Dermis blood vessel endothelial cell (primary cell): ENCODE data around the gene TRIO. TPM values are rescaled to one million over a fixed set of nuclear protein-coding genes. Genes with fewer than 3 reads are reported as not detected.

ENCODE experiments used
- DNase-seq: peaks from one replicate; pipeline ENCODE4 v3.0.0; 2010
- total RNA-seq: library from RNA; depleted of rRNA; stranded (reverse); fragments of >200 nt; gene quantifications from 2 replicates; pipeline ENCODE4 v1.2.3, GENCODE V29; 2014

Gene TRIO
- total RNA-seq, 1 donor from 2014 or later, result 190 TPM

- DNase-seq, result no peak
Observed at GRCh38 chr5:14123974-14124482, 19.1 kb upstream of the TRIO start.

- no peak for DNase-seq
Observed at GRCh38 chr5:14125262-14125661, 17.9 kb upstream of the TRIO start.

- no peak for DNase-seq
Observed at GRCh38 chr5:14127587-14127986, 15.6 kb upstream of the TRIO start.

- no peak for DNase-seq
Observed at GRCh38 chr5:14128079-14128478, 15.1 kb upstream of the TRIO start.

GRCh38 chr5:14129123-14129522 is 14.0 kb upstream of the TRIO start:
- DNase-seq, result no peak

GRCh38 chr5:14131855-14132503 is 11.2 kb upstream of the TRIO start:
- DNase-seq, result no peak

- no peak for DNase-seq
Observed at GRCh38 chr5:14133394-14133793, 9.7 kb upstream of the TRIO start.

GRCh38 chr5:14134083-14134482 is 9.1 kb upstream of the TRIO start:
- no peak for DNase-seq

GRCh38 chr5:14134771-14135170 is 8.4 kb upstream of the TRIO start:
- DNase-seq, result no peak

GRCh38 chr5:14135621-14136020 is 7.5 kb upstream of the TRIO start:
- no peak for DNase-seq

- DNase-seq, result no peak
Observed at GRCh38 chr5:14136228-14136627, 6.9 kb upstream of the TRIO start.

GRCh38 chr5:14138608-14139540 is 4.3 kb upstream of the TRIO start:
- no peak for DNase-seq

GRCh38 chr5:14141764-14142163 is 1.4 kb upstream of the TRIO start:
- no peak for DNase-seq

GRCh38 chr5:14142202-14142826 is 828 bp upstream of the TRIO start:
- DNase-seq, result peak; percentile 43

- DNase-seq, result no peak
Observed at GRCh38 chr5:14143546-14143840, 351 bp downstream of the TRIO start.

GRCh38 chr5:14143841-14144585 is 871 bp downstream of the TRIO start:
- peak; percentile 51 for DNase-seq

- peak; percentile 78 for DNase-seq
Observed at GRCh38 chr5:14144586-14145434, 1.7 kb downstream of the TRIO start.

- DNase-seq, result no peak
Observed at GRCh38 chr5:14145435-14146334, 2.5 kb downstream of the TRIO start.

- no peak for DNase-seq
Observed at GRCh38 chr5:14146725-14147124, 3.6 kb downstream of the TRIO start.

GRCh38 chr5:14147210-14147609 is 4.1 kb downstream of the TRIO start:
- no peak for DNase-seq

GRCh38 chr5:14148483-14148882 is 5.3 kb downstream of the TRIO start:
- peak; percentile 37 for DNase-seq
